ENCODE data around the gene APBA1. TPM values are rescaled to one million over a fixed set of nuclear protein-coding genes. Genes with fewer than 3 reads are reported as not detected.
"Not testable (repeated sequence)": the region's sequence is repeated elsewhere in the genome, so short reads cannot be mapped to it uniquely, and the experiment has no call there.

The APBA1 gene
- total RNA-seq, 1 experiment from 2014 or later, result 0.53 TPM

DNA sequence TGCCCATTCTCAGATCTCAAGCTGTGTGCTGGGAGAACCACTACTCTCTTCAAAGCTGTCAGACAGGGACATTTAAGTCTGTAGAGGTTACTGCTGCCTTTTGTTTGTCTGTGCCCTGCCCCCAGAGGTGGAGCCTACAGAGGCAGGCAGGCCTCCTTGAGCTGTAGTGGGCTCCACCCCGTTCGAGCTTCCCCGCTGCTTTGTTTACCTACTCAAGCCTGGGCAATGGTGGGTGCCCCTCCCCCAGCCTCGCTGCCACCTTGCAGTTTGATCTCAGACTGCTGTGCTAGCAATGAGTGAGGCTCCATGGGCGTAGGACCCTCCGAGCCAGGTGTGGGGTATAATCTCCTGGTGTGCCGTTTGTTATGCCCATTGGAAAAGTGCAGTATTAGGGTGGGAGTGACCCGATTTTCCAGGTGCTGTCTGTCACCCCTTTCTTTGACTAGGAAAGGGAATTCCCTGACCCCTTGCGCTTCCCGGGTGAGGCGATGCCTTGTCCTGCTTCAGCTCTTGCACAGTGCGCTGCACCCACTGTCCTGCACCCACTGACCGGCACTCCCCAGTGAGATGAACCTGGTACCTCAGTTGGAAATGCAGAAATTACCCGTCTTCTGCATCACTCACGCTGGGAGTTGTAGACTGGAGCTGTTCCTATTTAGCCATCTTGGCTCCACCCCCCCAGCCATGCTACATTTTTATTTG, 231.8 kb downstream of the APBA1 start:
- H3K36me3 ChIP-seq; H3K27ac ChIP-seq; H3K4me3 ChIP-seq; H3K9me3 ChIP-seq (replicated peaks); H3K27me3 ChIP-seq; DNase-seq: not testable (repeated sequence)
- H3K4me1 ChIP-seq, result peaks cover 31% of the 10 kb centered on the region

DNA sequence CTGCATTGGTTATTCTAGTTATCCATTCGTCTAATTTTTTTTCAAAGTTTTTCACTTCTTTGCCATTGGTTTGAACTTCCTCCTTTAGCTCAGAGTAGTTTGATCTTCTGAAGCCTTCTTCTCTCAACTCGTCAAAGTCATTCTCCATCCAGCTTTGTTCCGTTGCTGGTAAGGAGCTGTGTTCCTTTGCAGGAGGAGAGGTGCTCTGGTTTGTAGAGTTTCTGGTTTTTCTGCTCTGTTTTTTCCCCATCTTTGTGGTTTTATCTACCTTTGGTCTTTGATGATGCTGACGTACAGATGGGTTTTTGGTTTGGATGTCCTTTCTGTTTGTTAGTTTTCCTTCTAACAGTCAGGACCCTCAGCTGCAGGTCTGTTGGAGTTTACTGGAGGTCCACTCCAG, 232.5 kb downstream of the APBA1 start:
- not testable (repeated sequence) for H3K36me3 ChIP-seq; H3K9me3 ChIP-seq (replicated peaks); H3K27me3 ChIP-seq; H3K27ac ChIP-seq; DNase-seq; H3K4me3 ChIP-seq
- peaks cover 24% of the 10 kb centered on the region for H3K4me1 ChIP-seq

DNA sequence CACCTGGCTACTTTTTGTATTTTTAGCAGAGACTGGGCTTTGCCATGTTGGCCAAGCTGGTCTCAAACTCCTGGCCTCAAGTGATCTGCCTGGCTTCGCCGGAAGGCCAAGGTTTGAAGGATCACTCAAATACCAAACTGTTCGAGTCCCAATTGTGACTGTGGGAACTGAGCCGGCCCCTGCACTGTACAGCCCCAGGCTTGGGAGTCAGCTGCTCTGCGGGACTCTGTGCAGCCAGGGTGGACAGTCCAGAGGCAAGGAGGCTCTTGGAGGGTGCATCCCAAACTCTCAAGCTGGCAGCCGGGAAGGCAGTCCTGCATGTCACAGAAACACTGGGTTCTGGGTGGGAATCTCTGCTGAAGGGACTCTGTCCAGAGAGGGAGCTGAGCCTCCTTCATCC, 238.2 kb downstream of the APBA1 start:
- no peaks in the 10 kb centered on the region for H3K4me1 ChIP-seq
- H3K27ac ChIP-seq, result no peak overlapping the region
- no peaks in the 10 kb centered on the region for H3K27me3 ChIP-seq
- no peaks in the 10 kb centered on the region for H3K36me3 ChIP-seq
- DNase-seq, result no peak
- 0 out of 2 replicates have a peak, but pooled peaks cover 4% of the 10 kb centered on the region for H3K9me3 ChIP-seq (replicated peaks)
- H3K4me3 ChIP-seq, result no peak overlapping the region

DNA sequence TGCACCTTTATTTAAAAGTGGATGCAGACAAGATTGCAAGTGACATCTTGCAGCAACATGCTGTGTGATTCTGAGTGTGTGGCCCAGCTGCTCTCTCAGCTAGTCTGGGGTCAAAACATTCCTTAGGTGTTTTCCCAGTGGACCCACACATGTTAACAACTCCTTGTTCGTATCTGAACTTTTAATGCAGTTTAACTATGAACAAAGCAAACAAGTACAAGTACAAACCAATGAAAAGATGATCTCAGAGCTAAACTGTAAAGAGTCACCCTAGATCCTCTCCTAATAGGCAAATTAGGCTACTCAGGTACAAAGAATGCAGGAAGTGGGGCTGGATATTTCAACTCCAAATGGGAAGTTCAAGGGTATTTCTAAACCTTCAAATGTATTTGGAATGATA, 238.8 kb downstream of the APBA1 start:
- 0 out of 2 replicates have a peak, but pooled peaks cover 4% of the 10 kb centered on the region for H3K9me3 ChIP-seq (replicated peaks)
- no peaks in the 10 kb centered on the region for H3K4me1 ChIP-seq
- H3K36me3 ChIP-seq, result no peaks in the 10 kb centered on the region
- H3K27ac ChIP-seq, result no peak overlapping the region
- DNase-seq, result no peak
- no peak overlapping the region for H3K4me3 ChIP-seq
- H3K27me3 ChIP-seq, result no peaks in the 10 kb centered on the region

DNA sequence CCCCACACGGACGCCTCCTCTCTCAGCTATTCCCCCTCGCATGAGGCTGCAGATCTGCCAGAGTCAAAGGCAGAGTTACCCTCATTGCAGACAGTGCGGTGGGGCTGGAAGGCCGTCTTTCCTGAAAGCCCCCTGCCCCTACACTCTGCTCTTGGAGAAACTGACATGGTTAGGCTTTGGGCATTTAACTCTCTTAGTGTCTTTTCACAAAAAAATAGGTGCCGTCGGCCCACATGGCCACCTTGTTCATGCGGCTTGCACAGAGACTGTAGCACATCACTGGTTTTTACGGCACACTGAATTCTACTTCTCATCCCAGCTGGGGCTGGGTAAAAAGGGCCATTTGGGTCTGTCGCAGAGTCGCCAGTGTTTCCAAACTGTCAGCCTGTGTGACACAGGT, 239.5 kb downstream of the APBA1 start:
- H3K36me3 ChIP-seq, result no peaks in the 10 kb centered on the region
- no peak for DNase-seq
- H3K4me1 ChIP-seq, result no peaks in the 10 kb centered on the region
- H3K27ac ChIP-seq, result no peak overlapping the region
- H3K27me3 ChIP-seq, result no peaks in the 10 kb centered on the region
- no peak overlapping the region for H3K4me3 ChIP-seq
- H3K9me3 ChIP-seq (replicated peaks), result 0 out of 2 replicates have a peak, but pooled peaks cover 4% of the 10 kb centered on the region

DNA sequence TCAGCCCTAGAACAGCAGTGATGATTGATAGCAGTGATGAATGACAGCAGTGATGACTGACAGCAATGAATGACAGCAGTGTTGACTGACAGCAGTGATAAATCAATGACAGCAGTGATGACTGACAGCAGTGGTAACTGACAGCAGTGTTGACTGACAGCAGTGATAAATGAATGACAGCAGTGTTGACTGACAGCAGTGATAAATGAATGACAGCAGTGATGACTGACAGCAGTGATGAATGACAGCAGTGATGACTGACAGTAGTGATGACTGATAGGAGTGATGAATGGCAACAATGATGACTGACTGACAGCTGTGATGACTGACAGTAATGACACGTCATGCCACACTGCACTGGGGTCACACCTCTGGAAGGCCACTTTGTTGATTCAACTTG, 240.4 kb downstream of the APBA1 start:
- Histone ChIP-seq H3K27me3 (no peaks in the 10 kb centered on the region), H3K36me3 (no peaks in the 10 kb centered on the region)
- no peak for DNase-seq

DNA sequence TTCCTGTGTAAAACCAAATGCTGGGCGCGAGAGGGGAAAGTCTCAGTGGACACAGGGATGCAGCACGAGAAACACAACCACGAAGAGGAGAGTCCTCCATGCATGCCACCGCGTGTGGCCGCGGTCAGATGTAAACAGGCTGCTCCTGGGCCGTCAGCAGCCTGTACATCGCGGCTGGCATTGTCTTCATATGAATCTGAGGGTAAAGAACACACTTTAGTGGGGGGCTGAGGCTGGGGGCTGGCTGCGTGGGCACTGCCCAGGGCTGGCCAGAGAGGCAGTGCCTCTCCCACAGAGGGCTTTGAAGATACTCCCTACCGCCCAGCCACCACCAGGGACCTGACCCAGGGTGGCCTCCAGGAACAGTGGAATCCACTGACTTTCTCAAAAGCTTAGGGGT, 241.0 kb downstream of the APBA1 start:
- H3K9me3 ChIP-seq (replicated peaks), result 0 out of 2 replicates have a peak, but pooled peaks cover 2% of the 10 kb centered on the region
- no peak for DNase-seq
- no peak overlapping the region for H3K4me3 ChIP-seq
- H3K27me3 ChIP-seq, result no peaks in the 10 kb centered on the region
- H3K27ac ChIP-seq, result no peak overlapping the region
- no peaks in the 10 kb centered on the region for H3K36me3 ChIP-seq
- no peaks in the 10 kb centered on the region for H3K4me1 ChIP-seq

More for the DNA sequence above, 240.4 kb downstream of the APBA1 start:
- no peaks in the 10 kb centered on the region for H3K4me1 ChIP-seq
- no peak overlapping the region for H3K4me3 ChIP-seq
- no peak overlapping the region for H3K27ac ChIP-seq
- 0 out of 2 replicates have a peak, but pooled peaks cover 3% of the 10 kb centered on the region for H3K9me3 ChIP-seq (replicated peaks)

DNA sequence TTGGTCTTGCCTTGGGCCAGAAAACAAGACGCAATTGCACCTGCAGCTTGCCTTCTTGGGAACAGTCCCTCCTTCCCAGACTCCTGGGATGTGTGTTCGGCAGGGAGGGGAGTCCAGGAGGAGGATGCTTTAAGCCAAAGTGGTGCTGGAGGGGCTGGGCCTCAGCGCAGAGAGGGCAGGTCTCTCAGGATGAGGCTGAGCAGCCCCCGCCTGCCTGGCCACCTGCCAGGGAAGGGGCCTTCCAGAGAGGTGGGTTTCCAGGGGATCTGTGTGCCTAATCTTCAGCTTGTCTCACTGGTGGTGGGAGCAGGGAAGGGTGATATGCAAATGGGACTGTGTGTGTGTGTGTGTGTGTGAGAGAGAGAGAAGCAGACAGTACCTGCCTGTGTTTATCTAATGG, 242.0 kb downstream of the APBA1 start:
- Histone ChIP-seq H3K27me3 (no peaks in the 10 kb centered on the region), H3K36me3 (no peaks in the 10 kb centered on the region), H3K4me1 (no peaks in the 10 kb centered on the region; the same call in 1 of the 2 replicates), H3K9me3 (replicated peaks) (0 out of 2 replicates have a peak, but pooled peaks cover 2% of the 10 kb centered on the region), H3K4me3 (no peak overlapping the region), H3K27ac (no peak overlapping the region)
- DNase-seq, result no peak

DNA sequence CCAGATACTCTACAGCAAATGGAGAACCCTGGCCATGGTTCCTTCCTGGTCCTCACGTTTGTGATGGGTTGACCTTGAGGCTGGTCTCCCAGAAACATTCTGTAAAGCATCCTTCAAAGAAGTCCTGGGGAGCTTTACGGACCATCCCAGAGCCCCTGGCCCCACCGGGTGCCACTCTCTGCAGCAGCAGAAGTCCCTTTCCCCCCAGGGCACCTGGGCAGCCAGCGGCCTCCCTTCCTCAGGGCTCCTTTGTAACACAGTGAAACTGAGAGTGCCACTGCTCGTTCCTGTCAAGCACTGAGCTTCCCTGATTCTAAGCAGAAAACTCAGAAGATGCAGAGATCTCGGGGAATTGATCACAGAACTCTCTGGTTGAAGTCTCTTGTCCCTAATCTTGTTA, 242.9 kb downstream of the APBA1 start:
- no peaks in the 10 kb centered on the region for H3K9me3 ChIP-seq (replicated peaks)
- H3K36me3 ChIP-seq, result no peaks in the 10 kb centered on the region
- H3K27me3 ChIP-seq, result no peaks in the 10 kb centered on the region
- no peak overlapping the region for H3K4me3 ChIP-seq
- H3K27ac ChIP-seq, result no peak overlapping the region
- no peak for DNase-seq
- no peaks in the 10 kb centered on the region; the same call in 1 of the 2 replicates for H3K4me1 ChIP-seq

DNA sequence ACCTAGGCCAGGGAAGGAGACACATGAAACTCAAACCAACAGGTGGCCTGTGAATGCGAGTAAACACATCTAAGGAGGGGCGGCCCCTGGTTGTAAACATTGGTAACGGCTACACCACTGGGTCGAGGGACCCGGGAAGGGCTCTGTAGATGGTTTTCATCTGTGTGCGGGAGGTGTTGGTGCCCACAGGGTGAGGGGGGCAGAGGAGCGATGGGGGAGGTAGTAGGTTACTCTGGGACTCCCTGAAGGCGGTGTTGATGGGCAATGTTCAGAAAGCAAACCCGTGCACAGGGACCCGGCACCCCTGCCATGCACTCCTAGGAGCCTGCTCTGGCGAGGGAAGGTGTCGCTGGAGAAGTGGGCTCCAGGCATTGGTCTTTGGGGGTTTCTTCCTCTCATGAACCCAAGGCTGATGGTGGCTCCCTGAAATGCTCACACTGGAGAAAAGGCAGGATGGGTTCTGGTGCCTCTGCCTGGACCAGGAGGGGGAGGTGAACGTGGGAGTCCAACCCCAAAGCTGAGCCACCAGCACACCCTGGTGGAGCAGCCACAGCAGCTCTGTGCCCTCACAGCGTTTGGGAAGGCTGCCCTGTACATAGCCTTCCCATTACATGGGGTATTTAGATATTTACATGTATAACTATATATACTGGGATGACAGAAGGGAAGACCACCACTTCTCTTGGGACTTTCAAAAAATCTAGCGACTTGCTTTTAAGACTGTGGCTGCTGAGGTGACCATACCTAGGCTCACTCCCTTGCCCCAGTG, 244.0 kb downstream of the APBA1 start:
- Histone ChIP-seq H3K27me3 (no peaks in the 10 kb centered on the region), H3K27ac (no peak overlapping the region), H3K4me1 (no peaks in the 10 kb centered on the region; the same call in 1 of the 2 replicates), H3K36me3 (no peaks in the 10 kb centered on the region), H3K9me3 (replicated peaks) (no peaks in the 10 kb centered on the region), H3K4me3 (no peak overlapping the region)
- no peak for DNase-seq

DNA sequence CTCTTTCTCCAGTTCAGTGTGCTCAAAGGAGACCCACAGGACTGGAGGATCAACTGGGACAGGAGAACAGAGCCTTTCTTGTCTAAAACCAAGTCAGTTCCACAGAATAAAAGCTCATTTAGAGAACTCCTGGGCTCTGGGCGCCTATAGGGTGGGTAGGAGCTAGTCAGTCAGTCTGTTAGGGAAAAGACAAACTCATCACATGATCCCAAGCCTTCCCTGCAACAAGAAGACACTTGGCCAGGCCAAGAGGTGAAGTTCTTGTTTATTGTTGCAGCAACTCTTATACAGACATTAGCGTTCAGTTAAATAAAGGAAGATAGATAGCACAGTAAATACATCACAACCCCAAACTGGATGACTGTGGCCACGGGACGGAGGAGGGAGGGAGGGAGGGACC, 244.9 kb downstream of the APBA1 start:
- Histone ChIP-seq H3K4me3 (no peak overlapping the region), H3K4me1 (no peaks in the 10 kb centered on the region; the same call in 1 of the 2 replicates), H3K9me3 (replicated peaks) (no peaks in the 10 kb centered on the region), H3K27me3 (no peaks in the 10 kb centered on the region), H3K27ac (no peak overlapping the region), H3K36me3 (no peaks in the 10 kb centered on the region)
- DNase-seq, result no peak

DNA sequence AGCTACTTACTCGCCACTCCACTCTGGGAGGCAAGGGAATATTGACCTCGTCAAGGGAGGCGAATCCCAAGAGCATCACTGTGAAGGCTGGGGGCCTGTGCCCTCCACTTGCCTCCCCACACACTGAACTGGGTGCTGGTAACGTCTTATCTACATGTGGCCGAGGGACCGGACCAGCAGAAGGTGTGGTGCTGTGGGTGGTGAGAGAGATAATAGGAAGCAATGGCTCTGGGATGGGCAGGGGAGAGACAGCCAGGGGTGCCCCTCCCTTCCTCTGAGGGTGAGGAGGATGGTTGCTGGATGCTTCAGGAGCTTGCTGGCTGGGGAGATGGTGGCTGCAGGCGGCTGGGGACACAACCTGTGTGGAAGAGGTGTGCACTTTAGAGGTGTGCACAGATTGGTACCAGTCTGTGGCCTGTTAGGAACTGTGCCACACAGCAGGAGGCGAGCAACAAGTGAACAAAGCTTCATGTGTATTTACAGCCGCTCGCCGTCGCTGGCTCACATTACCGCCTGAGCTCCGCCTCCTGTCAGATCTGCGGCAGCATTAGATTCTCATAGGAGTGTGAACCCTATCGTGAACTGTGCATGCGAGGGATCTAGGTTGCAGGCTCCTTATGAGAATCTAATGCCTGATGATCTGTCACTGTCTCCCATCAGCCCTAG, 246.9 kb downstream of the APBA1 start:
- no peaks in the 10 kb centered on the region; the same call in 1 of the 2 replicates for H3K4me1 ChIP-seq
- no peaks in the 10 kb centered on the region for H3K9me3 ChIP-seq (replicated peaks)
- no peaks in the 10 kb centered on the region for H3K36me3 ChIP-seq
- DNase-seq, result peak in 1 of 2 experiments; percentile 41
- no peaks in the 10 kb centered on the region for H3K27me3 ChIP-seq
- no peak overlapping the region for H3K4me3 ChIP-seq
- H3K27ac ChIP-seq, result no peak overlapping the region

DNA sequence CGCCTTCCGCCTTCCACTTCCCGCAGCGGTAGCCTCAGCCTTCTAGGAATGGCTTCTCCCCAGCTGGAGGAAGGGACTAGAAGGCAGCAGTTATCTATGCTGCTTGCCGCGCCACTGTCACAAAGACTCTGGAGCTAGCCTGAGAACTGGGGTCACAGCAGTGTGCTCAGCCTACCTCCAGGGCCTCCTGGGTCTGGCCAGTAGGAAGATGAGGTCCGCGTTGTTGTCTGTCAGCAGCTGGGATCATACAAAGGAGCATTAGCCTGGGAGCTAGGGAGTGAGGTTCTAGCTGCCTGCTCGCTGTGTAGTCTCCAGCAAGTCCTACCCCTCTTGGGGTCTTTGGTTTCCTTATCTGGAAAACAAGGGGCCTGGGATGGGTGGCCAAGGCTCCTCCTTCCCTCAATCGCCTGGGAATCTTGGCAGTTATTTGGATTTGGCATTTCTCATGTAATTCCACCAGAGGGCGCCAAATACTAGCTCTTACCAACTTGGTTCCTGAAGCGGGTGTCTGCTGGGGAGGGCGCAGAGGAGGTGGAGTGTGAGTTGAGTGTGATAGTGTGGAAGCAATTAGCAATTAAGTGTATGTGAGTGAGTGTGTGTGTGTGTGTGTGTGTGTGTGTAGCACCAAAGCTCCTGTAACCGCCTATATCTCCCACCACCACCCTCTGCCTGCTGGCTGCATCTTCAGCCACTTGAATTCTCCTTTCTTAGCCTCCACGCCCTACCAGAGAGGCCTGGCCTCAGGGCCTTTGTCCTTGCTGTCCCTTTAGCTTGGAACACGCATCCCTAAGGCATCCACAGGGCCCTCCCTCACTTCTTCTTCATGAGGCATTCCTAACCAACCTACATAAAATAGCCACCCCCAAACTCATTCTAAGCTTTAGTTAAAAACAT, 250.0 kb downstream of the APBA1 start:
- peak; percentile 62 to 89 for DNase-seq
- Histone ChIP-seq H3K4me3 (no peak overlapping the region), H3K36me3 (no peaks in the 10 kb centered on the region)

DNA sequence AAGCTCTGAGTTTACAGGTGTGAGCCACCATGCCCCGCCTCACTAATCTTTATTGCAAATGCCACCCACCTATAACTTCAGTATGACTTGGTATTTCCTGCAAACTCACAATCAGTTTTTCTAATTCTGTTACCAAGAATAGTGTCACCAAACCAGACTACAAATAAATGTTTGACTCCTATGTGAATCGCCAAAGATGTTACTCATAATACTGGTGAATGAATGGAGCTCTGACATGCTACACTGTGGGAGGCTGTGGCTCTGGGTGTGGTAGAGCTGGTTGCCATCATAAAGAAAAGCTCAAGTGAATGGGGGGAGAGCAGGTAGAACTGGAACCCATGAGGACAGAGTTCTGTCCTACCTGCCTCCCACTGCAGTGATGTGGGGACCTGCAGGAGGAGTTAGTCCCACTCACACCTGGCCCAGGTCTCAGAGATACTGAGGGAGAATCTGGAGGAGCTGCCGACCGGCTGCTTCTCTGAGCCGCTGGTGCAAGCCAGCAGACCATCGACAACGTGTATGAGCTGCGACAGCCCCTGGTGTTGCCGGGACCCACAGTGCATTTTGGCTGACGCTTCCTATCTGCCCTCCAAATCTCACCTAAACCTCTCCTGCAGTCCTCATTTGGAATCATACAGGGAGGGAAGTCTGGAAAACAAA, 251.4 kb downstream of the APBA1 start:
- no peak overlapping the region for H3K4me3 ChIP-seq
- no peaks in the 10 kb centered on the region for H3K36me3 ChIP-seq
- no peaks in the 10 kb centered on the region for H3K27me3 ChIP-seq
- no peaks in the 10 kb centered on the region for H3K9me3 ChIP-seq (replicated peaks)
- no peak for DNase-seq
- H3K27ac ChIP-seq, result no peak overlapping the region
- H3K4me1 ChIP-seq, result no peaks in the 10 kb centered on the region; the same call in 1 of the 2 replicates

More for the DNA sequence above, 250.0 kb downstream of the APBA1 start:
- Histone ChIP-seq H3K9me3 (replicated peaks) (no peaks in the 10 kb centered on the region), H3K27me3 (no peaks in the 10 kb centered on the region), H3K4me1 (no peaks in the 10 kb centered on the region; the same call in 1 of the 2 replicates), H3K27ac (no peak overlapping the region)
